ENCODE data around the gene RGS7. TPM values are rescaled to one million over a fixed set of nuclear protein-coding genes. Genes with fewer than 3 reads are reported as not detected.

RGS7 gene
- total and polyA plus RNA-seq, 7 donors = 0.04 TPM; not detected in 6

DNA sequence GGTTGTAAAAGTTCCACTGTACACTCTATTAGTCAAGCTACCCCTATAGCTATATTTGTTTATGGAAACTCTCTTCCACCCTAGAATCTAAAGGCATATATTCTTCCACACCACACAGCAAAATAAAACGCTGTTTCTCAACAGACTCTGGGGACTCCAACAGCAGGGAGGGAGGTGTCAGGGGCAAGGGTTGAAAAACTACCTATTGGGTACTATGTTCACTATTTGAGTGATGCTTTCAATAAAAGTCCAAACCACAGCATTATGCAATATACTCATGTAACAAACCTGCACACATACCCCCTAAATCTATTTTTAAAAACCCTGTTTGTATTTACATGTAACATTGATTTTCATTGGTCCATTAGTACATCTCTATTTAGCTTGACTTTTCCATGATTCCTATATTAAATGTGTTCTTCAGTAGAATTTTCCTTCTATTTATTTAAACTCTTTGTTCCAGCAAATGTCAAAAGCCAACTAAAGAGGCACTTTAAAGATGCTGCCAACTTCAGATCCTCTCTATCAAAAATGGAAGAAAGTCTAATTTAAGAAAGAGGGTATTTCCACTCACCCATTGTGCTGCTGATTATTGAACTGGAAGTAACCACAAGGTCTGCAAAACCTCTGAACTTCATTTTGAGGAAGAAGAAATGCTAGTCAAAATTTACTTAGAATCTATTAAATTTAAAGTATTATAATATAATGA is 26.2 kb downstream of the RGS7 start:
- H3K27ac ChIP-seq = no peak overlapping the region
- H3K27me3 ChIP-seq (ENCODE audit: insufficient read depth in 3 of 3, low read length in 2 of 3) = no peaks in the 10 kb centered on the region
- H3K4me3 ChIP-seq = no peak overlapping the region
- TF ChIP-seq, protein P1, sequence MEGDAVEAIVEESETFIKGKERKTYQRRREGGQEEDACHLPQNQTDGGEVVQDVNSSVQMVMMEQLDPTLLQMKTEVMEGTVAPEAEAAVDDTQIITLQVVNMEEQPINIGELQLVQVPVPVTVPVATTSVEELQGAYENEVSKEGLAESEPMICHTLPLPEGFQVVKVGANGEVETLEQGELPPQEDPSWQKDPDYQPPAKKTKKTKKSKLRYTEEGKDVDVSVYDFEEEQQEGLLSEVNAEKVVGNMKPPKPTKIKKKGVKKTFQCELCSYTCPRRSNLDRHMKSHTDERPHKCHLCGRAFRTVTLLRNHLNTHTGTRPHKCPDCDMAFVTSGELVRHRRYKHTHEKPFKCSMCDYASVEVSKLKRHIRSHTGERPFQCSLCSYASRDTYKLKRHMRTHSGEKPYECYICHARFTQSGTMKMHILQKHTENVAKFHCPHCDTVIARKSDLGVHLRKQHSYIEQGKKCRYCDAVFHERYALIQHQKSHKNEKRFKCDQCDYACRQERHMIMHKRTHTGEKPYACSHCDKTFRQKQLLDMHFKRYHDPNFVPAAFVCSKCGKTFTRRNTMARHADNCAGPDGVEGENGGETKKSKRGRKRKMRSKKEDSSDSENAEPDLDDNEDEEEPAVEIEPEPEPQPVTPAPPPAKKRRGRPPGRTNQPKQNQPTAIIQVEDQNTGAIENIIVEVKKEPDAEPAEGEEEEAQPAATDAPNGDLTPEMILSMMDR (IDR thresholded peaks at IDR 0.05) = no peak
- H3K4me1 ChIP-seq = no peaks in the 10 kb centered on the region
- no peaks in the 10 kb centered on the region for H3K36me3 ChIP-seq (ENCODE audit: insufficient read depth in 1 of 2, low read depth in 1 of 2)
- intact Hi-C loops (cut with DNase I) = no loop called here
- DNase-seq = no peak
- no peak for ATAC-seq
- H3K9me3 ChIP-seq = no peaks in the 10 kb centered on the region
- 53 to 62% (median 62%) methylated on average over 1 of the region's 1 CpG for WGBS, 3 donors

DNA sequence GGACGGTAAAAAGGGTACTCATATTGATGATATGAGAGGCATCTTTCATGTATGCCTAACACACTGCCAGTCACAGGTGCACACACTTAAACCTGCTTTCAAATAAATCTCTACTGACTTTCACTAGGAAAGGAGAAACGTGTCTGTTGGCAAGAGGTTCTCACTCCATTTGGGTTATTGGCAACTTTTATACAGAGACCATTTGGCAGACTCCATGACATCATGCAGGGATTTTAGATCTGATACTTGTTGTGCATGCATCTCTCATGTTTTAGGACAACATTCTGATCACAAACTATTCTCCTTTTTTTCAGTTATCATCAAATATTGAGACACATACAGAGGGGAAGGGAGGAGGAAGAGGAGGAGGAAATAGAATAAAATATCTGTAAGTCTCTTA is 31.5 kb downstream of the RGS7 start:
- H3K9me3 ChIP-seq = no peaks in the 10 kb centered on the region
- no peaks in the 10 kb centered on the region for H3K36me3 ChIP-seq (ENCODE audit: insufficient read depth in 1 of 2, low read depth in 1 of 2)
- no peaks in the 10 kb centered on the region for H3K4me1 ChIP-seq
- DNase-seq (no peak), ATAC-seq (no peak)
- 50 to 66% (median 52%) methylated on average over 2 of the region's 2 CpGs for WGBS, 3 donors
- no peaks in the 10 kb centered on the region for H3K27me3 ChIP-seq (ENCODE audit: insufficient read depth in 3 of 3, low read length in 2 of 3)
- H3K4me3 ChIP-seq = no peak overlapping the region
- intact Hi-C loops (cut with DNase I) = no loop called here
- no peak overlapping the region for H3K27ac ChIP-seq
- TF ChIP-seq, protein P1 (IDR thresholded peaks at IDR 0.05) = no peak

DNA sequence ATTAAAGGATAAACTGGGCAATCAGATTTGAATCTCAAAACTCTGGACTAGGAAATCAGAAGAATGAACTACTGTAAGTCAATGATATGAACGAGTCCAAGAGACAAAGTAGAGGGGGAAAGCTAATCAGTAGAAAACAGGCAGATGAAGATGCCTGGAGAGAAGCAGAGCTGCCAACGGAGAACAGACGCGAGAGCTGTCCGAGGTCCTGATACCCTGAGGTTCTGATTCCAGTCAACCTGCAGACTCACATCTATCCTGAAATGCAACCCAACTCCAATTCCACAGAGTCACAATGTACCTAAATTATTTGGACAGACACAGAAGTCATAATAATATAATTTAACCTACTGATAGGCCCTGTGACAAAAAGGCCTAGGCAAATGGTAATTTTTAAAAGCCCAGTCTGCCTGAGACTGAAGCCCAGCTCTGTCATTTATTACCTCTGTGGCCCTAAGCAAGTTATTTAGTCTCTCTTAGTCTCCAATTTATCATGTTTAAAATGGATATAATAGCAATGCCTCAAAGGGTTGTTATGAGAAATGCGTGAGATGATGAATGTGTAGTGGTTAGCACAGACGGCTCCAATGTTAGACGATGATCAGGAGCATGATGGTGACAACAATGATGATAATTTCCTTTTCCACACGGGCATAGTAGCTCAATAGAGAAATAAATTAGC is 33.4 kb downstream of the RGS7 start:
- WGBS, 3 donors = 44 to 46% (median 44%) methylated on average over 9 of the region's 9 CpGs
- no peak for DNase-seq

DNA sequence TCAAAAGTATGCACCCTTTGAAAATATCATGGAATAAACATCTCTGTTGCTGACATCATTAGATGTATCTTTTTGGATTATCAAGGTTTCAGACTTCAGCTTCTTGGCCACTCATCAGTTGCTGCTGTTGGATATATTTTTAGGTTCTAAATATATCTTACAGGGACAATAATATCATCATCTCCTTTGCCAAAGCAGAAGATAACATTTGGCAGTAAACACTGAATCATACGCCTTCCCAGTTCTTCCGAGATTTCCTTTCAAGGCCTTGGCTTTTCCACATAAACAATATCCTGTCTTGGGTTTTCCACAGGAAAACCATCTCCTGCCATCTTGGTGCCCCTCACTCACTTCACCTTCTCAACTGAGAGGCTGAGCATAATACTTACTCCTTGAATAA is 39.3 kb downstream of the RGS7 start:
- WGBS, 3 donors = 77 to 90% (median 88%) methylated on average over 2 of the region's 2 CpGs
- no peak for DNase-seq
- Histone ChIP-seq H3K4me3 (no peak overlapping the region), H3K27me3 (ENCODE audit: insufficient read depth in 3 of 3, low read length in 2 of 3) (no peaks in the 10 kb centered on the region), H3K9me3 (no peaks in the 10 kb centered on the region), H3K4me1 (no peaks in the 10 kb centered on the region), H3K36me3 (ENCODE audit: insufficient read depth in 1 of 2, low read depth in 1 of 2) (no peaks in the 10 kb centered on the region), H3K27ac (no peak overlapping the region)
- intact Hi-C loops (cut with DNase I) = no loop called here
- TF ChIP-seq, protein P1 (IDR thresholded peaks at IDR 0.05) = no peak
- no peak for ATAC-seq

More for the DNA sequence above, 33.4 kb downstream of the RGS7 start:
- TF ChIP-seq, protein P1 (IDR thresholded peaks at IDR 0.05) = no peak
- no peaks in the 10 kb centered on the region for H3K9me3 ChIP-seq
- H3K27me3 ChIP-seq (ENCODE audit: insufficient read depth in 3 of 3, low read length in 2 of 3) = no peaks in the 10 kb centered on the region
- no peak overlapping the region for H3K4me3 ChIP-seq
- no peaks in the 10 kb centered on the region for H3K4me1 ChIP-seq
- ATAC-seq = no peak
- H3K27ac ChIP-seq = no peak overlapping the region
- H3K36me3 ChIP-seq (ENCODE audit: insufficient read depth in 1 of 2, low read depth in 1 of 2) = no peaks in the 10 kb centered on the region
- intact Hi-C loops (cut with DNase I) = no loop called here

Data from psoas muscle (tissue), 8 donors.